Muscle layer of colon (tissue), 2 donors: ENCODE measurements around the gene HOXB8.

Experiments
- H3K27ac ChIP-seq: one replicate; pipeline ENCODE4 v1.7.0; 2013; ENCODE audit warnings: low read depth, mild to moderate bottlenecking, low read length, moderate library complexity
- H3K27me3 ChIP-seq, 2 donors: one replicate each; pipeline ENCODE4 v1.7.0; 2013; ENCODE audit warnings: low read length in 2 of 2, mild to moderate bottlenecking in 2 of 2; ENCODE audit not compliant: insufficient read depth in 2 of 2, control insufficient read depth in 1 of 2
- H3K36me3 ChIP-seq: one replicate; pipeline ENCODE4 v1.7.0; 2013; ENCODE audit warnings: mild to moderate bottlenecking, low read length; ENCODE audit not compliant: insufficient read depth
- H3K4me1 ChIP-seq: one replicate; pipeline ENCODE4 v1.7.0; 2013; ENCODE audit warnings: mild to moderate bottlenecking, low read length; ENCODE audit not compliant: insufficient read depth
- H3K4me3 ChIP-seq, 2 donors: one replicate each; pipeline ENCODE4 v1.7.0; 2013; ENCODE audit warnings: low read length in 2 of 2, low read depth in 1 of 2, mild to moderate bottlenecking in 1 of 2, moderate library complexity in 1 of 2
- H3K9ac ChIP-seq: one replicate; pipeline ENCODE4 v1.7.0; 2013; ENCODE audit warnings: low read length
- H3K9me3 ChIP-seq: one replicate; pipeline ENCODE4 v1.7.0; 2013; ENCODE audit warnings: mild to moderate bottlenecking, low read length
- donor health status: abdominal sarcoma.
- donor health status: Adenocarcinoma of cecum.

Gene HOXB8

DNA sequence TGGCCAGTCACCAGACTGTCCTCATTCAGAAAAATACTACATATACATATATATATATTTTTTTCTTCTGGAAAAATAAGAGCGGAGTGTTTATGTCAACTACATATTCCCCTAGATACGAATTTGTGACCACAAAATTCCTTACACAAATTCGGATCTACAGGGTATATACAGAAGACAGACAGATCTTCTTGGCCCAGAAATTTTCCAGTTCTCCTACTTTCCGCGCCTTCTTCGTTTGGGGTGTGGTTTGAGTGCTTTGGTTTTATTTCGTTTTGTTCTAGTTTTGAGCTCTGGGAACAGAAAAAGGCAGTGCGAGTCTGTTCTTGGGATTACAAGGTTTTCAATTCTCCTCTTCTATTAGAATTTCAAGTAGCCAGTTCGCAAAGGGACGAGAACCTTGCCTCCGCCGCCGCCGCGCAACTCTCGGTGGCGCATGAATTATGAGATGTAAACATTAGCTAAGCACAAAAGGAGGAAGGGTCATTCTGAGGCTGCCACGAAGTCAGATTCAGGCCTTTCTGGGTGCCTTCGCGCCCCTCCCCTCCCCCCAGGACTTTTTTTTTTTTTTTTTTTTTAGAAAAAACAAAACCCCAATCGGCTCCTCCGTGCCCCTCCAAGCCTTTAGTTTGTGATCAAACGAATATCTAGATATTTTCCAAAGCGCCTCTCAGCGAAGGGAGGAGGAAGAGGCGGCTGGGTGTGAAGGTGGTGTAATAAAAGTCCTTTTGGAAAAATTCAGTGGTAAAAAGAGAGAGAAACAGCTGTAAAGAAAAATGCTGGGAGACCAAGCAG, 35.1 kb downstream of the HOXB8 start:
- H3K27ac ChIP-seq, result peak overlapping the region; percentile 94
- peak overlapping the region; percentile 90 for H3K9ac ChIP-seq
- H3K27me3 ChIP-seq, result no peaks in the 10 kb centered on the region

DNA sequence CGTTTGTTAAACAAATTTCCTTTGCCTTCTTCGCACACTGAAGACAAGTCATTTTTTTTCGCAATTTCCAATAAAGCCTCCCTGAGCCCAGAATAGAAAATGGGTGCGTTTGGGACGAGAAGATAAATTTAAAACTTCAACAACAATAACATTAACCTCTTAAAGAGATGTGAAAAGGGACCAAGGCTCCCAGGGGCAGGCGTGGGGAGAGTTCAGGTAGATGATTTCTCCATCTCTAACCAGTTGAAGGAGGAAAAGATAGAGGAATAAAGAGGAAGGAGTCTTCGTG, 35.7 kb downstream of the HOXB8 start:
- H3K27ac ChIP-seq, result peak overlapping the region; percentile 94
- H3K9me3 ChIP-seq, result no peaks in the 10 kb centered on the region
- peaks cover 56% of the 10 kb centered on the region for H3K4me1 ChIP-seq
- peaks cover 4% of the 10 kb centered on the region for H3K36me3 ChIP-seq
- peak overlapping the region; percentile 82 for H3K9ac ChIP-seq
- no peaks in the 10 kb centered on the region for H3K27me3 ChIP-seq
- peak overlapping the region; percentile 44 to 73 for H3K4me3 ChIP-seq

More for the DNA sequence above, 35.1 kb downstream of the HOXB8 start:
- Histone ChIP-seq H3K4me3 (peak overlapping the region; percentile 44 to 97), H3K9me3 (no peaks in the 10 kb centered on the region), H3K4me1 (peaks cover 52% of the 10 kb centered on the region), H3K36me3 (peaks cover 4% of the 10 kb centered on the region)

DNA sequence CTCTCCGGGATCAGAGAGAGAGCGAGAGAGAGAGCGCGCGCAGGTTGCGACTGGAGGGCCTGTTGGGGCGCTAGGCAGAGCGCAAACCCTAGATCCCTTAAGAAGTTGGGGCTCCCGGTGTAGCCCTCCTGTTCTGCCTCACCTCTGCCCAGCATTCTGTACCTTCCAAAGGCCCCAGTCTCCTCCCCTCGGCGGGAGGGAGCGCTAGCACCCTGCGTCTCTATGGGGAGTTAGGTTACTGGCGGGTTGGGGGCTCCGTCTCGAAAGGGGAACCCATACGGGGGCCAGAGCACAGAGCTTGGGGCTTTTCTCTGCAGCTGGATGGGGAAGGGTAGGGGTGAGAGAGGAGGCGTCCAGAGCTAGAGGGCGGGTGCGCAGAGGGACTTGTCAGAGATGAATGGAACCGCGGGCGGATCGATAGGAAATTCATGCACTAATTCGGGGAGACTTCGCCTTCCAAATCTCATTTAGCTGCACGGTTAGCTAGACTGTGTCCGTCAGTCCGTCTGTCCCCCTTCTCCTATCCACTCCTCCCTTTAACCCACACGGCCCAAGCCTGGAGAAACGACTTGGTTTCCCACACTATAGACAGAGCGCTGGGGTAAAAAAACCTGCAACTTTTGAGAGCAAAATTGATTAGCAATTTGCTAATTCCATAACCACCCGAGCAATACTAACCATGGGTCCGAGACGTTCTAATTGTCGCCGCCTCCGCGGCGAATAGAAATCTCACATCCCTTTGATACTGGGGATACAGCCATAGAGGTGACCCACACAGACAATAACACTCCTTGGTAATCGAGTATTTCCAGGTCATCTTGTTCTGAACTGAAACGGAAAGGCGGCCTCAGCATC, 36.2 kb downstream of the HOXB8 start:
- peaks cover 4% of the 10 kb centered on the region for H3K36me3 ChIP-seq
- peak overlapping the region; percentile 44 to 73 for H3K4me3 ChIP-seq
- H3K27ac ChIP-seq, result peak overlapping the region; percentile 94
- no peaks in the 10 kb centered on the region for H3K27me3 ChIP-seq
- H3K9ac ChIP-seq, result peak overlapping the region; percentile 82
- H3K9me3 ChIP-seq, result no peaks in the 10 kb centered on the region
- H3K4me1 ChIP-seq, result peaks cover 56% of the 10 kb centered on the region

DNA sequence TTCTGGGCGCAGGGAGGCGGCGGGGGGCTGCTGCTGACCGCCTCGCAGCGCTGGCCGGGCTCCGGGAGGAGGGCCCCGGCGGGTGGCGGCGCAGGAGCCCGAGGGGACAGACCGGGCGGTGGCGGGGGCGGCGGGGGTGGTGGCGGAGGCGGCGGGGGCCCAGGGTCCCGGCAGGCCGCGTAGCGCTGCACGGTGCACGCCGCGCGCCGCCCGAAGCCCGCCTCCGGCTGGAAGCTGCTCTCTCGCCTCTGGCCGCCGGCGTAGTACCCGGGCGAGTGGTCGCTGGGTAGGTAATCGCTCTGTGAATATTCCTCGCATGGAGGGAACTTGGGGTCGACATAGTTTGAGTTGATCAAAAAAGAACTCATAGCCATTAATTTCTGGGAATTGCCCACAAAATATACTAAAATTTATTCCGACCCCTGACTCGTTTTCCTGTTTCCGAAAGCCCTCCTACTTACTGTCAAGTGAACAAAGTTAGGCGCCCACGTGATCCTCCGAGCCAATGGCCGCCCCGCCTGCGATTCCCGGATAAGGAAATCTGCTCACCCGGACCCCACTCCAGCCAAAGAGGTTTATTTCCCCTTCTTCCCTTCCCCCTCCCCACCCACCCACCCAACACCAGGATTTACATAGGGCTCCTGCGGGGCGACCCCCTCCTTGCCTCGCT, 37.0 kb downstream of the HOXB8 start, which contains the start of gene HOXB4:
Gene HOXB4, minus strand, starts transcription at position 405 of the 670 bp plus-strand sequence. Its CDS starts 31 bp downstream, at position 374.
- no peaks in the 10 kb centered on the region for H3K27me3 ChIP-seq

DNA sequence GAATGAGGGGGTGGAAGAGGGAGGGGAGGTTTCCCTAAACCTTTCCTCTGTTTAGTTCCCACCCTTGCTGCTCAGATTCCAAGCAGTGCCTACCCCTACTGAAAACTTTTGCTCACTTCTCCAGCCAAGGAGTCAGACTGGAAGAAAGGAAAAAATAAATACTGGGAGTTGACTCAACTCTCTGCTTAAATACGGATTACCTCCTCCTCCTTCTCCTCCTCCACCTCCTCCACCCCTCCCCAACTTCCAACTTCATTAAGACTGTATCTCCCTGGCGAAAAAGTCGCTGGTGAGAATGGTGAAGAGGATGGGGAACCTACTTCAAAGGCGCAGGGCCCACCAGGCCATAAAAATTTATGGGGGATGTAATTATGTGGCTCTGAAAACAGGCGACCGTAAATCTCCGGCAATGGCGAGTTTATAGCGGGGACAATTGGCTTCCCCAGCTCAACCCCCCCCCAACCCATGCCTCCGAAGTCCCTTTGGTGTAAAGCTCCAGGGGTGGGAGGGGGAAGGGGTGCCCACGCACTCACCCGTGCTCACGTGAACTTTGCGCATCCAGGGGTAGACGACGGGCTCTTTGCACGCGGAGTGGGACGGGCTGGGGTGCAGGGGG, 37.7 kb downstream of the HOXB8 start:
- H3K27ac ChIP-seq, result peak overlapping the region; percentile 91
- peaks cover 4% of the 10 kb centered on the region for H3K36me3 ChIP-seq
- peak overlapping the region; percentile 47 to 73 for H3K4me3 ChIP-seq
- peaks cover 56% of the 10 kb centered on the region for H3K4me1 ChIP-seq
- peak overlapping the region; percentile 69 for H3K9ac ChIP-seq
- H3K9me3 ChIP-seq, result no peaks in the 10 kb centered on the region
- H3K27me3 ChIP-seq, result no peaks in the 10 kb centered on the region

More for the DNA sequence above, 37.0 kb downstream of the HOXB8 start, which contains the start of gene HOXB4:
- Histone ChIP-seq H3K4me3 (peak within 1 kb of the TSS; percentile 54 to 73), H3K9me3 (no peaks in the 10 kb centered on the region), H3K27ac (peak within 1 kb of the TSS; percentile 94), H3K4me1 (peaks cover 54% of the 10 kb centered on the region), H3K36me3 (peaks cover 4% of the 10 kb centered on the region), H3K9ac (peak within 1 kb of the TSS; percentile 82)

DNA sequence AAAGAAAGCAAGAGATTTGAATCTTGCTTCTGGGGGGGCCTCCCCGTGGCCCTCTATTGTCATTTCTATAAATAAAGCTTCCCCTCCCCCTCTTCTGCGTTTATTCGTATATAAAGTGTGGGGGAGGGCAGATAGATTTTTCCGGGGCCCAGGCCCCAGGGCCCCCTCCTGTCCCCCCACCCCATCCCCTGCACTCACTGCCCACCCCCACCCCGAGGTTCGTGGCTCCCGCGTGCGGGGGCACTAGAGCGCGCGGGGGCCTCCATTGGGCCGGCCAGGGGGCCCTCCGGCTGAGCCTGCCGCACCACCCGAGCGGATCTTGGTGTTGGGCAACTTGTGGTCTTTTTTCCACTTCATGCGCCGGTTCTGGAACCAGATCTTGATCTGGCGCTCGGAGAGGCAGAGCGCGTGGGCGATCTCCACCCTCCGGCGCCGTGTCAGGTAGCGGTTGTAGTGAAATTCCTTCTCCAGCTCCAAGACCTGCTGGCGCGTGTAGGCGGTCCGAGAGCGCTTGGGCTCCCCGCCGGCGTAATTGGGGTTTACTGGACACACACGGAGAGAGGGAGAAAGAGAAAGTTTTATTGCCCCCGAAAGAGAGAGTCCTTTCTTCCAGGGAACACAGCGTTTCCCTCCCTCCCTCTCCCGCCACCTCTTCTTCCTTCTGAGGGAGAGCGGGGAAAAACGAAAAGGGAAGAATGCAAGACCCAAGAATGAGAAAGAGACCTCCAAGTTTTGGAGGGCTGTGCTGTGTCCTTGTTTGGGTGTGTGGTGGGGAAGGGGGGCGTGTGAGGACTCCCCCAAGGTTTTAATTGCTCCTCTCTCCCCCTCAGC, 38.4 kb downstream of the HOXB8 start:
- Histone ChIP-seq H3K4me1 (peaks cover 63% of the 10 kb centered on the region), H3K4me3 (peak overlapping the region; percentile 47 to 73), H3K27ac (peak overlapping the region; percentile 91), H3K9me3 (no peaks in the 10 kb centered on the region), H3K9ac (peak overlapping the region; percentile 79), H3K27me3 (no peaks in the 10 kb centered on the region), H3K36me3 (peaks cover 8% of the 10 kb centered on the region)

DNA sequence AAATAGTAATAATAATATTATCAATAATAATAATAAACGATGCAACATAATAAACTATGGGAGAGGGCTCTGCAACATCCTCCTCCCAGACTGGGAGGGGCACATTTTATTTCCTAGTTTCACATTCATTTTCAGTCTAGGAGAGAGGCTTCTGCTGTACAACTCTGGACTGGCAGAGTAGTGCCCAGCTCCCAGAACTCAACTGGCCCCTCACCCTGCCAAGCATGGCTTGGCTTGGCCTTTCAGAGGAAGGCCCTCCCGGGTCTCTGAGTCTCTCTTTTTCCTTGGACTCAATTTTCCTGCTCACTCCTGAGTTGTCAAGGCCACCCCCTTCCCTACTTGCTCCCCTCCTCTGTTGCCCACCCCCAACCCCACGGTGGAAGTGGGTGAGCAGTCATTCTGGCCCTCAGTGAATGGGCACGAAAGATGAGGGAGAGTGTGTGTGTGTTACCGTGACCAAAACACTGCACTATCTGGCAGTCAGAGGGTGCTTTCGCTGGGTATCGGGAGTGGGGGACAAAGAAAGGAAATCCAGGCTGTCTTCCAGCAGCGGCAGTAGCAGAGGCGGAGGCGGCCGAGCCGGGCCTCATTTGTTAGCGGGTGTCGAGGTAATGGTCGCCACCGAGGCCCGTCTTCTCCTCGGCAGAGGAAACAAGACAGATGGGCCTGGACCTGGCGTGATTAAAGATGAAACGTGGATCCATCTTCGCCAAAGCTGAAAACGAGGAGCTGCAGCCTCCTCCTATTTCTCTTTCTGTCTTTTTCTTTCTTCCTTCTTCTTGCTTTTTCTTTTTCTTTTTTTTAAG, 39.2 kb downstream of the HOXB8 start:
- H3K27ac ChIP-seq, result peak overlapping the region; percentile 91
- H3K4me3 ChIP-seq, result peak overlapping the region; percentile 30 to 73
- H3K9ac ChIP-seq, result peak overlapping the region; percentile 79
- H3K4me1 ChIP-seq, result peaks cover 63% of the 10 kb centered on the region
- no peaks in the 10 kb centered on the region for H3K27me3 ChIP-seq
- H3K36me3 ChIP-seq, result peaks cover 8% of the 10 kb centered on the region
- H3K9me3 ChIP-seq, result no peaks in the 10 kb centered on the region

DNA sequence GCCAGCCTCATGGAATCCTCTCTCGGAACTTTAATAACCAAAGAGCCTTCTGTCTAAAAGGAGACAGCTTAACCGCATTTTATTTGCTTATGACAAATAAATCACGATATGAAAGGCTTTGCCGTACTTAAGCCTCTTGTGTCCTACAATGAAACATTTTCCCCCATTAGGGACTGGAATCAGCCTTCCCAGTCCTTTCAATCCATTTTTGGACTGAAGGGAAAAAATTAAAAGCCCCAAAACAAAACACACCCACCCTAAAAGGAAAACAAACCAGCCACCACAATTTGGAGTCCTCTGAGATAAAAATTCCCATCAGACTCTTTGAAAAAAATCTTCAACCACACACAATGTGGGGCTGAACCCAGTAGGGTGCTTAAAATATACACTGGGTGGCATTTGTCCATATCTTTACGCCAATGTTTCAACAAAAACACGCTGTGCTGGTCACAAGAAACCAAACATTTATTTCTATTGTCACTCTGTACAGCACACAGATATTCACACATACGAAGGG, 40.0 kb downstream of the HOXB8 start:
- Histone ChIP-seq H3K27ac (peak overlapping the region; percentile 95), H3K9ac (peak overlapping the region; percentile 51), H3K27me3 (no peaks in the 10 kb centered on the region), H3K4me1 (peaks cover 61% of the 10 kb centered on the region), H3K4me3 (peak overlapping the region in 1 of 2 donors; percentile 51), H3K36me3 (peaks cover 8% of the 10 kb centered on the region), H3K9me3 (no peaks in the 10 kb centered on the region)

DNA sequence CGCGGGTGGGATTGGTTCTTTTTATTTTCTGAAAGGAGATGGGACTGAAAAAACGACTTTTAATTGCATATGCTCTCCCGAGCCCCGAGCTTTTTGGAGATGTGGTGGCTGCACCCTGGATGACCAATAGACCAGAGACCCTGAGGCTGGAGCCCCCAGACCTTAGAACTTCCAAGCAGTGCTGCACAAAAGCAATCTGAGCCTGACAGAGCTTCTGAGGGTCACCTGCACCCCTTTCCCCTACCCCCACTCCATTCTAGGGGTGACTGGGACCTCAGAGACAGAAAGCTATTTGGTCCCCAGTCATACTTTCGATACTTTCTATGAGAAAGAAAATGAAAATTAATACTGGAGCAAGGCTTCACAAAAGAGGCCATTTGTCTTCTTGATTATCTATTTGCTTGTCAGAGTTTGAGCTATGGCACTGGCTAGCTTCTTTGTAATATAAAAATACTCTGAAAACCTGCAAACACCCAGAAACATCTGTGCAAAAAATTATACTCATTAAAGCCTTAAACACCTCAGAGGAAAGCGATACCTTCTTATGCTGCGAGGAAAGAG, 40.5 kb downstream of the HOXB8 start:
- Histone ChIP-seq H3K9ac (peak overlapping the region; percentile 75), H3K4me1 (peaks cover 66% of the 10 kb centered on the region), H3K27me3 (no peaks in the 10 kb centered on the region), H3K27ac (peak overlapping the region; percentile 95), H3K4me3 (peak overlapping the region in 1 of 2 donors; percentile 51), H3K36me3 (peaks cover 8% of the 10 kb centered on the region), H3K9me3 (no peaks in the 10 kb centered on the region)
